ENCODE measurements around the gene OR2T29.

DNA sequence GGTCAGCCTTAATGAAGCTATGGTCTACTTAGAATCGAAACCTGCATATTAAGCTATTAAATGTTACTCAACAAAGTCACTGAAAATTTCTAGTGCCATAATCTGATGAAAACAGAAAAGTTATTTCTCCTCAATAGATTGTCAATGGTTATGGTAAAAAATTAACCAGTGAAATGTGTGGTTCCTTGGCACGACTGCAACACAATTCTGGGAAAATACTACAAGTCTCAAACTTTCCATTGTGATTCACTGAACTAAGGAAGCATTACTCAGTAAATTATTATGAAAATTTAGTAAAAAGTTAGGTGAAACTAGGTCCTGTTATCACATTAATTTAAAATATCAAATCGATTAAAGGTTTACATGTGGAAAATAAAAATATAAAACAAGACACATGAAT lies 47.7 kb upstream of the OR2T29 start:
- TF ChIP-seq JUND (IDR thresholded peaks at IDR 0.05; ENCODE audit: low read depth, low read length), result no peak
- TF ChIP-seq E2F8 (IDR thresholded peaks at IDR 0.05; ENCODE audit: low read depth, partially characterized antibody), result no peak
- no peak for TF ChIP-seq E2F4 (IDR thresholded peaks at IDR 0.05; ENCODE audit: low read depth, low read length)
- TF ChIP-seq FOXM1 (IDR thresholded peaks at IDR 0.05; ENCODE audit: low read depth, low read length), result no peak
- TF ChIP-seq CTCF (IDR thresholded peaks at IDR 0.05 in 2 of 3, conservative IDR thresholded peaks at IDR 0.05 in 1 of 3; ENCODE audit: control insufficient read depth in 2 of 3, extremely low read depth in 1 of 3, insufficient read depth in 1 of 3, low read depth in 3 of 3, low read length in 3 of 3), result no peak
- no peak for TF ChIP-seq SREBF2 (IDR thresholded peaks at IDR 0.05; ENCODE audit: low read length)
- TF ChIP-seq POLR2AphosphoS5 (IDR thresholded peaks at IDR 0.05; ENCODE audit: low read length), result no peak
- no peak for TF ChIP-seq POLR2A (IDR thresholded peaks at IDR 0.05; ENCODE audit: low read depth, low read length)
- TF ChIP-seq SMC3 (IDR thresholded peaks at IDR 0.05; ENCODE audit: borderline replicate concordance, low read length), result no peak
- no peak for TF ChIP-seq YBX1 (IDR thresholded peaks at IDR 0.05)
- no peak for TF ChIP-seq RCOR1 (conservative IDR thresholded peaks at IDR 0.05; ENCODE audit: low read depth, low read length)
- TF ChIP-seq RFX5 (IDR thresholded peaks at IDR 0.05; ENCODE audit: low read depth, low read length), result no peak
- no peak for TF ChIP-seq ZNF207 (IDR thresholded peaks at IDR 0.05; ENCODE audit: borderline replicate concordance)
- TF ChIP-seq YY1 (IDR thresholded peaks at IDR 0.05; ENCODE audit: low read depth, low read length), result no peak
